WTC11 (cell line): ENCODE data around the gene SYT8.

ENCODE experiments used
- ESRRA ChIP-seq: sonication (generic); formaldehyde crosslinking; IDR thresholded peaks from 2 replicates; pipeline ENCODE4 v1.8.1; 2022; ENCODE audit warnings: mild to moderate bottlenecking, missing genetic modification reagents, borderline replicate concordance
- TF ChIP-seq, protein P1 (sequence below): fragments of 200-600 bp; IDR thresholded peaks from 2 replicates; pipeline ENCODE4 v1.8.0; 2022; ENCODE audit warnings: antibody characterized with exemption
- TF ChIP-seq, protein P2 (sequence below): sonication (generic); formaldehyde crosslinking; IDR thresholded peaks from 2 replicates; pipeline ENCODE4 v1.8.0; 2023; ENCODE audit warnings: missing genetic modification reagents, mild to moderate bottlenecking, borderline replicate concordance

DNA sequence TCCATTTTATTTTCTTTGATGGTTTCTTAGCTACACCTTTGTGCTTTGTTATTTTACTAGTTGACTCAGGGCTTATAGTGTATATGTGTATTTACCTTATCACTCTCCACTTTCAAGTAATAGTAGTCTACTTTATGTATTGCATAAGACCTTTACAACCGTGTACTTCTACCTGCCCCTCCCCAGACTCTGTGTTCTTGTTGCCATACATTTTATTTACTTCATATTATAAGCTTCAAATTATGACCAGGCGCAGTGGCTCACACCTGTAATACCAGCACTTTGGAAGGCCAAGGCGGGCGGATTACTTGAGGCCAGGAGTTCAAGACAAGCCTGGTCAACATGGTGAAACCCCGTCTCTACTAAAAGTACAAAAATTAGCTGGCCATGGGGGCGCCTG is 42.9 kb upstream of the SYT8 start:
- TF ChIP-seq, protein P1, sequence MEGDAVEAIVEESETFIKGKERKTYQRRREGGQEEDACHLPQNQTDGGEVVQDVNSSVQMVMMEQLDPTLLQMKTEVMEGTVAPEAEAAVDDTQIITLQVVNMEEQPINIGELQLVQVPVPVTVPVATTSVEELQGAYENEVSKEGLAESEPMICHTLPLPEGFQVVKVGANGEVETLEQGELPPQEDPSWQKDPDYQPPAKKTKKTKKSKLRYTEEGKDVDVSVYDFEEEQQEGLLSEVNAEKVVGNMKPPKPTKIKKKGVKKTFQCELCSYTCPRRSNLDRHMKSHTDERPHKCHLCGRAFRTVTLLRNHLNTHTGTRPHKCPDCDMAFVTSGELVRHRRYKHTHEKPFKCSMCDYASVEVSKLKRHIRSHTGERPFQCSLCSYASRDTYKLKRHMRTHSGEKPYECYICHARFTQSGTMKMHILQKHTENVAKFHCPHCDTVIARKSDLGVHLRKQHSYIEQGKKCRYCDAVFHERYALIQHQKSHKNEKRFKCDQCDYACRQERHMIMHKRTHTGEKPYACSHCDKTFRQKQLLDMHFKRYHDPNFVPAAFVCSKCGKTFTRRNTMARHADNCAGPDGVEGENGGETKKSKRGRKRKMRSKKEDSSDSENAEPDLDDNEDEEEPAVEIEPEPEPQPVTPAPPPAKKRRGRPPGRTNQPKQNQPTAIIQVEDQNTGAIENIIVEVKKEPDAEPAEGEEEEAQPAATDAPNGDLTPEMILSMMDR, result no peak
- no peak for TF ChIP-seq ESRRA (CRISPR knock-in tag)
- TF ChIP-seq, protein P2, sequence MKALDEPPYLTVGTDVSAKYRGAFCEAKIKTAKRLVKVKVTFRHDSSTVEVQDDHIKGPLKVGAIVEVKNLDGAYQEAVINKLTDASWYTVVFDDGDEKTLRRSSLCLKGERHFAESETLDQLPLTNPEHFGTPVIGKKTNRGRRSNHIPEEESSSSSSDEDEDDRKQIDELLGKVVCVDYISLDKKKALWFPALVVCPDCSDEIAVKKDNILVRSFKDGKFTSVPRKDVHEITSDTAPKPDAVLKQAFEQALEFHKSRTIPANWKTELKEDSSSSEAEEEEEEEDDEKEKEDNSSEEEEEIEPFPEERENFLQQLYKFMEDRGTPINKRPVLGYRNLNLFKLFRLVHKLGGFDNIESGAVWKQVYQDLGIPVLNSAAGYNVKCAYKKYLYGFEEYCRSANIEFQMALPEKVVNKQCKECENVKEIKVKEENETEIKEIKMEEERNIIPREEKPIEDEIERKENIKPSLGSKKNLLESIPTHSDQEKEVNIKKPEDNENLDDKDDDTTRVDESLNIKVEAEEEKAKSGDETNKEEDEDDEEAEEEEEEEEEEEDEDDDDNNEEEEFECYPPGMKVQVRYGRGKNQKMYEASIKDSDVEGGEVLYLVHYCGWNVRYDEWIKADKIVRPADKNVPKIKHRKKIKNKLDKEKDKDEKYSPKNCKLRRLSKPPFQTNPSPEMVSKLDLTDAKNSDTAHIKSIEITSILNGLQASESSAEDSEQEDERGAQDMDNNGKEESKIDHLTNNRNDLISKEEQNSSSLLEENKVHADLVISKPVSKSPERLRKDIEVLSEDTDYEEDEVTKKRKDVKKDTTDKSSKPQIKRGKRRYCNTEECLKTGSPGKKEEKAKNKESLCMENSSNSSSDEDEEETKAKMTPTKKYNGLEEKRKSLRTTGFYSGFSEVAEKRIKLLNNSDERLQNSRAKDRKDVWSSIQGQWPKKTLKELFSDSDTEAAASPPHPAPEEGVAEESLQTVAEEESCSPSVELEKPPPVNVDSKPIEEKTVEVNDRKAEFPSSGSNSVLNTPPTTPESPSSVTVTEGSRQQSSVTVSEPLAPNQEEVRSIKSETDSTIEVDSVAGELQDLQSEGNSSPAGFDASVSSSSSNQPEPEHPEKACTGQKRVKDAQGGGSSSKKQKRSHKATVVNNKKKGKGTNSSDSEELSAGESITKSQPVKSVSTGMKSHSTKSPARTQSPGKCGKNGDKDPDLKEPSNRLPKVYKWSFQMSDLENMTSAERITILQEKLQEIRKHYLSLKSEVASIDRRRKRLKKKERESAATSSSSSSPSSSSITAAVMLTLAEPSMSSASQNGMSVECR (CRISPR knock-in tag), result no peak
